Glutamatergic neuron (in vitro differentiated cells): ENCODE measurements around the gene SP6. TPM values are rescaled to one million over a fixed set of nuclear protein-coding genes. Genes with fewer than 3 reads are reported as not detected.

Source experiments
- DNase-seq: peaks from one replicate; pipeline ENCODE4 v3.0.0; 2022
- H3K27ac Mint-ChIP-seq: one replicate; pipeline ENCODE4 v1.8.0; 2020; ENCODE audit warnings: mild to moderate bottlenecking, mixed read lengths, inconsistent platforms; ENCODE audit not compliant: unreplicated experiment
- H3K27me3 Mint-ChIP-seq: one replicate; pipeline ENCODE4 v1.8.0; 2020; ENCODE audit warnings: mild to moderate bottlenecking, moderate library complexity, mixed read lengths, inconsistent platforms; ENCODE audit not compliant: unreplicated experiment
- H3K36me3 Mint-ChIP-seq: one replicate; pipeline ENCODE4 v1.8.0; 2020; ENCODE audit warnings: mild to moderate bottlenecking, mixed read lengths, inconsistent platforms; ENCODE audit not compliant: unreplicated experiment
- H3K4me1 Mint-ChIP-seq: one replicate; pipeline ENCODE4 v1.8.0; 2020; ENCODE audit warnings: mild to moderate bottlenecking, low read depth, mixed read lengths, inconsistent platforms; ENCODE audit not compliant: unreplicated experiment
- H3K4me3 Mint-ChIP-seq: one replicate; pipeline ENCODE4 v1.8.0; 2020; ENCODE audit warnings: mild to moderate bottlenecking, mixed read lengths, inconsistent platforms; ENCODE audit not compliant: unreplicated experiment
- H3K9me3 Mint-ChIP-seq: one replicate; pipeline ENCODE4 v1.8.0; 2020; ENCODE audit warnings: mild to moderate bottlenecking, moderate library complexity, mixed read lengths, inconsistent platforms; ENCODE audit not compliant: unreplicated experiment
- CTCF ChIP-seq: fragments of 200-600 bp; sonication (generic); IDR thresholded peaks from one replicate; pipeline ENCODE4 v1.5.0; 2021; ENCODE audit not compliant: partially characterized antibody, unreplicated experiment
- total RNA-seq: library from RNA; stranded (reverse); fragmentation: NEBNext Ultra II Directional; extraction: Animal tissue kit (Norgen Biotek cat#: 25700); gene quantifications from one replicate; pipeline ENCODE4 v1.2.1, GENCODE V29; 2021; ENCODE audit not compliant: unreplicated experiment

Gene SP6
- total RNA-seq, 1 donor from 2014 or later, result 1.7 TPM

GRCh38 chr17:47871048-47871447, 20.1 kb upstream of the SP6 start:
- DNase-seq, result no peak
- H3K27me3 Mint-ChIP-seq, result peaks cover 22% of the 10 kb centered on the region
- no peak for TF ChIP-seq CTCF
- no peak overlapping the region for H3K4me3 Mint-ChIP-seq
- peaks cover 9% of the 10 kb centered on the region for H3K4me1 Mint-ChIP-seq
- H3K9me3 Mint-ChIP-seq, result peaks cover 2% of the 10 kb centered on the region
- no peak overlapping the region for H3K27ac Mint-ChIP-seq
- peaks cover 2% of the 10 kb centered on the region for H3K36me3 Mint-ChIP-seq

- TF ChIP-seq CTCF, result no peak
- H3K4me1 Mint-ChIP-seq, result peaks cover 3% of the 10 kb centered on the region
These were observed 19.1 kb upstream of the SP6 start for GRCh38 chr17:47870056-47870455.

GRCh38 chr17:47869114-47869513, 18.2 kb upstream of the SP6 start:
- H3K27ac Mint-ChIP-seq, result no peak overlapping the region

More at GRCh38 chr17:47870056-47870455, 19.1 kb upstream of the SP6 start:
- Mint-ChIP-seq H3K27ac (no peak overlapping the region), H3K27me3 (peaks cover 22% of the 10 kb centered on the region), H3K36me3 (peaks cover 5% of the 10 kb centered on the region), H3K9me3 (peaks cover 4% of the 10 kb centered on the region), H3K4me3 (no peak overlapping the region)
- DNase-seq, result no peak

GRCh38 chr17:47867813-47868533, 17.0 kb upstream of the SP6 start:
- no peaks in the 10 kb centered on the region for H3K4me1 Mint-ChIP-seq
- peaks cover 6% of the 10 kb centered on the region for H3K9me3 Mint-ChIP-seq
- H3K27ac Mint-ChIP-seq, result no peak overlapping the region
- DNase-seq, result no peak
- H3K36me3 Mint-ChIP-seq, result peaks cover 5% of the 10 kb centered on the region
- TF ChIP-seq CTCF, result no peak
- no peak overlapping the region for H3K4me3 Mint-ChIP-seq
- H3K27me3 Mint-ChIP-seq, result peaks cover 25% of the 10 kb centered on the region

More at GRCh38 chr17:47869114-47869513, 18.2 kb upstream of the SP6 start:
- DNase-seq, result no peak
- H3K9me3 Mint-ChIP-seq, result peaks cover 4% of the 10 kb centered on the region
- H3K36me3 Mint-ChIP-seq, result peaks cover 5% of the 10 kb centered on the region
- no peaks in the 10 kb centered on the region for H3K4me1 Mint-ChIP-seq
- H3K4me3 Mint-ChIP-seq, result no peak overlapping the region
- H3K27me3 Mint-ChIP-seq, result peaks cover 24% of the 10 kb centered on the region
- TF ChIP-seq CTCF, result no peak

GRCh38 chr17:47866941-47867340, 16.0 kb upstream of the SP6 start:
- Mint-ChIP-seq H3K9me3 (peaks cover 6% of the 10 kb centered on the region), H3K4me1 (no peaks in the 10 kb centered on the region), H3K27ac (no peak overlapping the region), H3K4me3 (no peak overlapping the region), H3K27me3 (peaks cover 24% of the 10 kb centered on the region), H3K36me3 (peaks cover 5% of the 10 kb centered on the region)
- TF ChIP-seq CTCF, result no peak
- no peak for DNase-seq
